Measurements from ENCODE around the gene TNRC6C.
"Not testable (repeated sequence)": the region's sequence is repeated elsewhere in the genome, so short reads cannot be mapped to it uniquely, and the experiment has no call there.

TNRC6C gene

DNA sequence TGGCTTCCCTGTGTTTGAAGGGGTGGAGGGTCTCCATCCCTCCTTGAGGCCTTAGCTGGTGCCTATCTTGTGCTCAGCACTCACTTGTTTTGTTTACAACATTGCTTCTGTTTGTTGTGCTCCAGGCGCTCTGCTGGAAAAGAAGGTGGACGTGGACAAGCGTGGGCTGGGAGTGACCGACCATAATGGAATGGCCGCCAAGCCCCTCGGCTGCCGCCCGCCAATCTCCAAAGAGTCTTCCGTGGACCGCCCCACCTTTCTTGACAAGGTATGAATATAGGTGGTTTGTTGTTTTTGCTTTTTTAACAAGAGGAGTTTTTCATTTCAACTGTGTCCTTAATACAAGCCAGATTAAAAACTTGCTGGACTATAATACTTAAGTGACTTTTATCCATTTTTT is 116.5 kb downstream of the TNRC6C start:
- H3K36me3 ChIP-seq (ENCODE audit: control insufficient read depth, insufficient read depth, low read length): peaks cover 57% of the 10 kb centered on the region
- 93 to 96% methylated on average over 10 of the region's 10 CpGs for WGBS, 2 experiments
- H3K4me3 ChIP-seq (ENCODE audit: insufficient read depth, low read depth, low read length): no peak overlapping the region
- H3K4me1 ChIP-seq (ENCODE audit: control insufficient read depth, insufficient read depth, low read length): no peaks in the 10 kb centered on the region
- no peak overlapping the region for H3K27ac ChIP-seq (ENCODE audit: insufficient read depth, low read depth, low read length, poor library complexity, severe bottlenecking)
- no peaks in the 10 kb centered on the region for H3K27me3 ChIP-seq (ENCODE audit: control insufficient read depth, insufficient read depth, low read length, poor library complexity, severe bottlenecking)
- H3K9me3 ChIP-seq (ENCODE audit: control insufficient read depth, low read length): no peaks in the 10 kb centered on the region

DNA sequence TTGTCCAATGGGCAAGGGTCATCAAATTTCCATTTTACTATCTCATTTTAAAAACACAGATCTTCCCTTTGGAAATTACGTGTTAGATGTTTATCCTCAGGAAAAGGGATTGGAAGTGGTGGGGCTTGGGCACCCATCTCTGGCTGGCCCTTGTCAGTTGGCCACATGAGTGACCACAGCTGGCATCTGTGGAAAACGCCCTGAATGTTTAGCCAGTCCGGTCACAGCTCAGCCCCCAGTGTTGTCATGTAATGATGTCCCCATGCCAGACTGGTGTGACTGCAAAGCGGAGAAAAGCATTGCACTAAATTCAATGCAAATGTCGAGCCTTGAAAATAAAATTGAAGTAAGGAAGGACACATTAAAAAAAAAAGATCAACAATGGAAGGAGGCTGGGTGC is 117.0 kb downstream of the TNRC6C start:
- Histone ChIP-seq H3K27me3 (ENCODE audit: control insufficient read depth, insufficient read depth, low read length, poor library complexity, severe bottlenecking) (no peaks in the 10 kb centered on the region), H3K27ac (ENCODE audit: insufficient read depth, low read depth, low read length, poor library complexity, severe bottlenecking) (no peak overlapping the region), H3K9me3 (ENCODE audit: control insufficient read depth, low read length) (no peaks in the 10 kb centered on the region), H3K4me1 (ENCODE audit: control insufficient read depth, insufficient read depth, low read length) (no peaks in the 10 kb centered on the region), H3K36me3 (ENCODE audit: control insufficient read depth, insufficient read depth, low read length) (peaks cover 57% of the 10 kb centered on the region), H3K4me3 (ENCODE audit: insufficient read depth, low read depth, low read length) (no peak overlapping the region)
- WGBS, 2 experiments: 96 to 97% methylated on average over 5 of the region's 5 CpGs

DNA sequence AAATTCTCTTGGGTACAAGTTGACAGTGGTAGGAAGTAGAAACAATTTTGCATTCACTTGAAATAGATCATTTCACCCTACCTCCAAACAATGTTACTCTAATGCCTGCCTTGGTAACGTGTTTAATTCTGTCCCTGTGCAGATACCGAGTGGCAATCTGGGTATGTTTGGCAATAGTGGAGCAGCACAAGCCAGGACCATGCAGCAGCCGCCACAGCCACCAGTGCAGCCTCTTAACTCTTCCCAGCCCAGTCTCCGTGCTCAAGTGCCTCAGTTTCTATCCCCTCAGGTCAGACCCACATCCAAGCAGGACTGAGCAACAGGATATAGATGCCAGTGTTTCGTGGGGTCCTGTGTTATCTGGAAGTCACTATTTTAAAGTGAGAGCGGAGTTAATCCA is 120.8 kb downstream of the TNRC6C start:
- no peak overlapping the region for H3K27ac ChIP-seq (ENCODE audit: insufficient read depth, low read depth, low read length, poor library complexity, severe bottlenecking)
- no peaks in the 10 kb centered on the region for H3K9me3 ChIP-seq (ENCODE audit: control insufficient read depth, low read length)
- peaks cover 31% of the 10 kb centered on the region for H3K36me3 ChIP-seq (ENCODE audit: control insufficient read depth, insufficient read depth, low read length)
- no peaks in the 10 kb centered on the region for H3K27me3 ChIP-seq (ENCODE audit: control insufficient read depth, insufficient read depth, low read length, poor library complexity, severe bottlenecking)
- H3K4me3 ChIP-seq (ENCODE audit: insufficient read depth, low read depth, low read length): no peak overlapping the region
- 95% methylated on average over 5 to 6 of the region's 6 CpGs for WGBS, 2 experiments
- H3K4me1 ChIP-seq (ENCODE audit: control insufficient read depth, insufficient read depth, low read length): no peaks in the 10 kb centered on the region

DNA sequence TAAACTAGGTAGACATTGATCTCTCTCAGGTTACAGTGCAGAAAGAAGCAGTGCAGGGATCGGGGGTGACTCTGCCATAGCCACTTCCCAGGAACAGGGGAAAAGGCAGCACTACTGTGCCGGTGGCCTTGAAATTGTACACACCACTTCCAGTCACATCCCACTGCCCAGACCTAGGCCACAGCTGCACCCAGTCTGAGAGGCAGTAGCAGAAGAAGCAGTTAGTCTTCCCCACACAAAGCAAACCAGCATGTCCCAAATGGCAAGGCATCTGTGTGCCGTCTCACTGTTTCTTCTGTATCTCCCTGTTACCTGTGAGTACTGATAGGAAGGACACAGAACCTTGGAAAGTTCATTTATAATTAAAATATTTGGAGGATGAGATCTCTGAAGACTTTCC is 123.0 kb downstream of the TNRC6C start:
- Histone ChIP-seq H3K27me3 (ENCODE audit: control insufficient read depth, insufficient read depth, low read length, poor library complexity, severe bottlenecking) (no peaks in the 10 kb centered on the region), H3K36me3 (ENCODE audit: control insufficient read depth, insufficient read depth, low read length) (peaks cover 16% of the 10 kb centered on the region), H3K27ac (ENCODE audit: insufficient read depth, low read depth, low read length, poor library complexity, severe bottlenecking) (no peak overlapping the region), H3K4me1 (ENCODE audit: control insufficient read depth, insufficient read depth, low read length) (no peaks in the 10 kb centered on the region), H3K9me3 (ENCODE audit: control insufficient read depth, low read length) (no peaks in the 10 kb centered on the region), H3K4me3 (ENCODE audit: insufficient read depth, low read depth, low read length) (no peak overlapping the region)
- WGBS, 2 experiments: 93 to 94% methylated on average over 3 of the region's 3 CpGs

DNA sequence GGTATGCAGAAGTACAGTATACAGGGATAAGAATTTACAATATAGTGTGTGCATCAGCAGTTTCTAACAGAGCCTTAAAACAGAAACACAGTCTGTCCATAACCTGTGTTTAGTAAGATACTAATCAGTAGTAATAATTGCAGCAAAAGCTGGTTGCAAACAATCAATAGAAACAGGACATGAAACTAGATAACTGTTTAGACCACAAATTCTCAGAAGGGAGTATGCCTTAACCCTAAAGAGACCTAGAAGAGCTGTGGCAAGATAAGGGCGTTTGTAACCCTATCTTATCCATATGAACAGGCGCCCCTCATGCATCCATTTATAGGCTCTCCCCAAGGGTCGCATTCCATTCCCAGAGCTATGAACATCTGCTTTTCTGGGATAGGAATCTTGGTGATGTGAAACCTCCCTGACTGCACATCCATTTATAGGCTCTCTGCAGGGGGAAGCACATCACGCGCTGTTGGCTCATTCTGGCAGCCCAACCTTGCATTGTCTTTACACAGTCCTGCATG is 123.9 kb downstream of the TNRC6C start:
- H3K27me3 ChIP-seq (ENCODE audit: control insufficient read depth, insufficient read depth, low read length, poor library complexity, severe bottlenecking); H3K4me1 ChIP-seq (ENCODE audit: control insufficient read depth, insufficient read depth, low read length); H3K4me3 ChIP-seq (ENCODE audit: insufficient read depth, low read depth, low read length); H3K9me3 ChIP-seq (ENCODE audit: control insufficient read depth, low read length); H3K27ac ChIP-seq (ENCODE audit: insufficient read depth, low read depth, low read length, poor library complexity, severe bottlenecking): not testable (repeated sequence)
- WGBS, 2 experiments: 91 to 96% methylated on average over 5 of the region's 5 CpGs
- H3K36me3 ChIP-seq (ENCODE audit: control insufficient read depth, insufficient read depth, low read length): peaks cover 25% of the 10 kb centered on the region

DNA sequence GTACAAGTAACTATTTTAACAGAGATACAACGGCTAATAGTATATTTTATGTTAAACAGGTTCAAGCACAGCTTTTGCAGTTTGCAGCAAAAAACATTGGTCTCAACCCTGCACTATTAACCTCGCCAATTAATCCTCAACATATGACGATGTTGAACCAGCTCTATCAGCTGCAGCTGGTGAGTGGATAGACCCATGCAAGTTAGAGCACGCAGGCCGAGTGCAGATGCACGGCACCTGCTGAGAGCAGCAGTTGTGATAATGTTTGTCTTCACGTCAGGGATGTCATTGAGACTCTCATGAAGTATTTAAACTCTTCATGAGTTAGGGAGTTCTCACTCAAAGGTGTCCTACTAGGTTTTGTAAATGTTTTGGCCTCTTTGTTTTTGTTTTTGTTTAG is 124.5 kb downstream of the TNRC6C start:
- Histone ChIP-seq H3K4me1 (ENCODE audit: control insufficient read depth, insufficient read depth, low read length) (no peaks in the 10 kb centered on the region), H3K27ac (ENCODE audit: insufficient read depth, low read depth, low read length, poor library complexity, severe bottlenecking) (no peak overlapping the region), H3K36me3 (ENCODE audit: control insufficient read depth, insufficient read depth, low read length) (peaks cover 26% of the 10 kb centered on the region), H3K9me3 (ENCODE audit: control insufficient read depth, low read length) (no peaks in the 10 kb centered on the region), H3K4me3 (ENCODE audit: insufficient read depth, low read depth, low read length) (no peak overlapping the region), H3K27me3 (ENCODE audit: control insufficient read depth, insufficient read depth, low read length, poor library complexity, severe bottlenecking) (no peaks in the 10 kb centered on the region)
- 93 to 96% methylated on average over 6 to 7 of the region's 7 CpGs for WGBS, 2 experiments

DNA sequence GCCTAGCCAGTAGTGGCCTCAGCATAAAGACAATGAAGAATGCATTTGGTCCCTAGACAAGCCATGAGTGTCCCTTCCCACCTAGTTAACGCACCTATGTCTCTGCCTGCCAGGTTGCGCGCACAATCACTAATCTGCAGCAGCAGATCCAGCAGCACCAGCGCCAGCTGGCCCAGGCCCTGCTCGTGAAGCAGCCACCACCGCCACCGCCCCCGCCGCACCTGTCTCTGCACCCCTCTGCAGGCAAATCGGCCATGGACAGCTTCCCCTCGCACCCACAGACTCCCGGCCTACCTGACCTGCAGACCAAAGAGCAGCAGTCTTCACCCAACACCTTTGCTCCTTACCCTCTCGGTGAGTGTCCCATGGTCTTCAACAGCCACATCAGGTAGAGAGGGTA is 128.2 kb downstream of the TNRC6C start:
- 96% methylated on average over 13 of the region's 13 CpGs for WGBS, 2 experiments
- Histone ChIP-seq H3K36me3 (ENCODE audit: control insufficient read depth, insufficient read depth, low read length) (peaks cover 38% of the 10 kb centered on the region), H3K27ac (ENCODE audit: insufficient read depth, low read depth, low read length, poor library complexity, severe bottlenecking) (no peak overlapping the region), H3K4me3 (ENCODE audit: insufficient read depth, low read depth, low read length) (no peak overlapping the region), H3K9me3 (ENCODE audit: control insufficient read depth, low read length) (no peaks in the 10 kb centered on the region), H3K27me3 (ENCODE audit: control insufficient read depth, insufficient read depth, low read length, poor library complexity, severe bottlenecking) (no peaks in the 10 kb centered on the region), H3K4me1 (ENCODE audit: control insufficient read depth, insufficient read depth, low read length) (no peaks in the 10 kb centered on the region)

DNA sequence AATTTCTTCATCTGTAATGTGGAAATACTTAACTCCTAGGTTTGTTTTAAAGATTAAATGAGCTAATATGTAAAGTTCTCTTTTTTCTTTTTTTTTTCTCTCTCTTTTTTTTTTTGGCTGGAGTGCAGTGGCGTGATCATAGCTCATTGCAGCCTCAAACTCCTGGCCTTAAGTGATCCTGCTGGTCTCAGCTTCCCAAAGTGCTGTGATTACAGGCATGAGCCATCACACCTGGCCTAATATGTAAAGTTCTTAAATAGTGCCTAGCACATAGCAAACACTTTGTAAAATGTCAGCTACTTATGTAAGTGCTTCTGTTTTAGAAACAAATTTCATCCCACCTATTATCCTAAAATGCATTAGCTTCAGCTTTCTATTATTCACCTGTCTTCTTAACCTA is 130.0 kb downstream of the TNRC6C start:
- WGBS, 2 experiments: 87 to 92% methylated on average over 1 of the region's 1 CpG
- Histone ChIP-seq H3K36me3 (ENCODE audit: control insufficient read depth, insufficient read depth, low read length) (peaks cover 50% of the 10 kb centered on the region), H3K27me3 (ENCODE audit: control insufficient read depth, insufficient read depth, low read length, poor library complexity, severe bottlenecking) (no peaks in the 10 kb centered on the region), H3K4me1 (ENCODE audit: control insufficient read depth, insufficient read depth, low read length) (no peaks in the 10 kb centered on the region), H3K4me3 (ENCODE audit: insufficient read depth, low read depth, low read length) (no peak overlapping the region), H3K27ac (ENCODE audit: insufficient read depth, low read depth, low read length, poor library complexity, severe bottlenecking) (no peak overlapping the region), H3K9me3 (ENCODE audit: control insufficient read depth, low read length) (no peaks in the 10 kb centered on the region)

DNA sequence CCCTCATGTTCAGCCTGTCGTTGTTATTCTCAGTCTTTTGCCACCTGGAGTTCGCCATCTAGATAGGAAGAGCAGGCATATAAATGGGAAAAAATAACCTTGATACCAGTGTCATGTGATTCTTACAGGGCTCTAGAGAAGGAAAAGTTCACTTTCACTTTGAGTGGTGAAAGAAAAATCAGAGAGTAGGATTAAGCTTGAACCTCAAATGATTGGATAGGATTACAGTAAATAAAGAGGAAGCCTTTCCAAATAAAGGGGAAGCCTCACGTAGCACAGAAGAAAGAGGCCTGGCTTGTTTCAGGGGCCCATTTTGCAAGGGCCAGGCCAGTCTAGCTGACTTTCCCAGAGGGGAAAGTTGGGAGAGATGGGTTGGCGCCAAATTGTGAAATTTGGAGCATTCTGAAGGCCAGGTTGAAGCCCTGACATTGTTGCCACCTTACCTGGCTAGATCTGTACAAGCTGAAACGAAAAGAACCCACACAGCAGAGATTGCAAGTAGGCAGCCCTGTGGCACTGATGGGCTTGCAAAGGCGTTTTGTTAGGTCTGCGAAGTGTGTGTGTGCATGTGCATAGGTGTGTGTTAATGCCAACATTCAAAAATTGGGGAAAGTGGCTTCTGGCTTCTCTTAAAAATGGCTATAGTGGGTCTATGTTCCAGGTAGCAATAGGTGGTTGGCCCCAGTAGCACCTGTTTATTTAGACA is 131.2 kb downstream of the TNRC6C start:
- Histone ChIP-seq H3K27me3 (ENCODE audit: control insufficient read depth, insufficient read depth, low read length, poor library complexity, severe bottlenecking) (no peaks in the 10 kb centered on the region), H3K36me3 (ENCODE audit: control insufficient read depth, insufficient read depth, low read length) (peaks cover 60% of the 10 kb centered on the region)
- WGBS, 2 experiments: 93 to 94% methylated on average over 7 of the region's 7 CpGs

DNA sequence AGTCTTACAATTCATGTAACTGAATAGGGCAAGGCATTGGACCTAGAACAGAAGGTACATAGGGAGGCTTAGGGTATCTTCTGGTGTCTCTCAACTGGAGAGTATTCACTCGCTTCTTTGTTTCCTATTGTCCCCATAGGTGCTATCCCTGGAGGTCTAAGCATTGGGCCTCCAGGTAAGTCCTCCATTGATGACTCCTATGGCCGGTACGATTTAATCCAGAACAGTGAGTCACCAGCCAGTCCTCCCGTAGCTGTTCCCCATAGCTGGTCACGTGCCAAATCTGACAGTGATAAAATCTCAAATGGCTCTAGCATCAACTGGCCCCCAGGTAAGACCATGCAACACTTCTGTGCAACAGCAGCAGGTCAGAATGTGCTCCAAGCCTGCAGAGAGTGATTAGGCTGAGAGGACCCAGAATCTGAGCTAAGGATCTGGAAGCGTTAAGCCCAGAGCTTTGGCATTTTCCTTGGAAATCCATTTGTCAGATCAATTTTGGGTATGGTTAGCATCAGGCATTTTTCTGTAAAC is 134.4 kb downstream of the TNRC6C start:
- no peaks in the 10 kb centered on the region for H3K9me3 ChIP-seq (ENCODE audit: control insufficient read depth, low read length)
- 94% methylated on average over 6 of the region's 6 CpGs for WGBS, 2 experiments
- H3K27me3 ChIP-seq (ENCODE audit: control insufficient read depth, insufficient read depth, low read length, poor library complexity, severe bottlenecking): no peaks in the 10 kb centered on the region
- H3K36me3 ChIP-seq (ENCODE audit: control insufficient read depth, insufficient read depth, low read length): peaks cover 70% of the 10 kb centered on the region
- H3K27ac ChIP-seq (ENCODE audit: insufficient read depth, low read depth, low read length, poor library complexity, severe bottlenecking): no peak overlapping the region
- no peak overlapping the region for H3K4me3 ChIP-seq (ENCODE audit: insufficient read depth, low read depth, low read length)
- no peaks in the 10 kb centered on the region for H3K4me1 ChIP-seq (ENCODE audit: control insufficient read depth, insufficient read depth, low read length)

More for the DNA sequence above, 131.2 kb downstream of the TNRC6C start:
- no peak overlapping the region for H3K27ac ChIP-seq (ENCODE audit: insufficient read depth, low read depth, low read length, poor library complexity, severe bottlenecking)
- H3K4me3 ChIP-seq (ENCODE audit: insufficient read depth, low read depth, low read length): no peak overlapping the region
- H3K4me1 ChIP-seq (ENCODE audit: control insufficient read depth, insufficient read depth, low read length): no peaks in the 10 kb centered on the region
- H3K9me3 ChIP-seq (ENCODE audit: control insufficient read depth, low read length): no peaks in the 10 kb centered on the region
